Measurements from ENCODE around the gene ABCA10. TPM values are rescaled to one million over a fixed set of nuclear protein-coding genes. Genes with fewer than 3 reads are reported as not detected.

The ABCA10 gene
- total and polyA plus RNA-seq, 2 of the 13 experiments (the other 11 are each of a cell fraction or from before 2014, with no cell fraction given), result 0.02 to 0.08 TPM

DNA sequence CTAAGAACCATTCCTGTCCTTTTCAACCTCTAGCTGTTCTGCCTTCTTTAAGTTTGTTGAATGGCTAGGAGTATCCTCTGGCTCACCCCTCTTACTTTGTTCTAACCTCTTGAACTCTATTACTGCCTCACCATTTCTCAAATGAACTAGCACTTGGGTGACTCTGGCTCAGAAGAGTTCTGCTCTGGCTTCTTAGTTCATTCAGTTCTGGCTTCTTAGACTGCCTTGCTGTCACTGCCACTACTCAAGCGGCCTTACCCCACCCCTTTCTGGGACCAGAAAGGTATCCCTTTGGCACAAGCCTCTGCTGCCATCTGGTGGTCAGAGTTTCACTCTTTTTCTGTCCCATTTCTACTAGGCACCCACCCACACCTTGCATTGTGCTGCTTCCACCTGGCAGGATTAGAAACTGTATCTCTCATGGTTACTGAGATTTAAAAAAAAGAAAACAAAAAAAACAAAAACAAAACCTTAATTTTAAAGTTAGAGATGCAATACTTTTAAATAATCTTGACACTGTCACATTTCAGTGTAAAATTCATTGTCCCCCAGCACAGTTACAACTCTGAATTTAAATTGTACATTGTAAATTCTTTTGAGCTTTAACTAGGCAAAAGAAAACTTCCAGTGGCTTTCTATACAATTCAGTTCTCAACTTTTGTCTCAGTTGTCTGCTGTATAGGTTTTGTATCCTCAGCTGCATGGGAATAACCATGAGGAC, 6.9 kb upstream of the ABCA10 start (continued):
- no peak for TF ChIP-seq HMG20B (CRISPR knock-in tag; conservative IDR thresholded peaks at IDR 0.05)
- no peak for TF ChIP-seq ZNF724P (CRISPR knock-in tag; IDR thresholded peaks at IDR 0.05; ENCODE audit: borderline replicate concordance)
- no peak; a peak in 1 of 4 replicates for TF ChIP-seq KLF16 (CRISPR knock-in tag; IDR thresholded peaks at IDR 0.05)
- no peak for TF ChIP-seq STAT5B (CRISPR knock-in tag; IDR thresholded peaks at IDR 0.05)
- TF ChIP-seq, protein P1, sequence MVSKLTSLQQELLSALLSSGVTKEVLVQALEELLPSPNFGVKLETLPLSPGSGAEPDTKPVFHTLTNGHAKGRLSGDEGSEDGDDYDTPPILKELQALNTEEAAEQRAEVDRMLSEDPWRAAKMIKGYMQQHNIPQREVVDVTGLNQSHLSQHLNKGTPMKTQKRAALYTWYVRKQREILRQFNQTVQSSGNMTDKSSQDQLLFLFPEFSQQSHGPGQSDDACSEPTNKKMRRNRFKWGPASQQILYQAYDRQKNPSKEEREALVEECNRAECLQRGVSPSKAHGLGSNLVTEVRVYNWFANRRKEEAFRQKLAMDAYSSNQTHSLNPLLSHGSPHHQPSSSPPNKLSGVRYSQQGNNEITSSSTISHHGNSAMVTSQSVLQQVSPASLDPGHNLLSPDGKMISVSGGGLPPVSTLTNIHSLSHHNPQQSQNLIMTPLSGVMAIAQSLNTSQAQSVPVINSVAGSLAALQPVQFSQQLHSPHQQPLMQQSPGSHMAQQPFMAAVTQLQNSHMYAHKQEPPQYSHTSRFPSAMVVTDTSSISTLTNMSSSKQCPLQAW (CRISPR knock-in tag; IDR thresholded peaks at IDR 0.05), result peak; percentile 76
- no peak for TF ChIP-seq ZNF768 (CRISPR knock-in tag; IDR thresholded peaks at IDR 0.05)
- no peak for TF ChIP-seq ZNF230 (CRISPR knock-in tag; IDR thresholded peaks at IDR 0.05)
- TF ChIP-seq ZNF275 (CRISPR knock-in tag; IDR thresholded peaks at IDR 0.05; ENCODE audit: borderline replicate concordance), result no peak
- TF ChIP-seq ZNF501 (CRISPR knock-in tag; IDR thresholded peaks at IDR 0.05), result peak; percentile 80
- 0 out of 2 replicates have a peak, but pooled peaks have one; percentile 27 for TF ChIP-seq ZNF234 (CRISPR knock-in tag; conservative IDR thresholded peaks at IDR 0.05)
- TF ChIP-seq ZNF124 (CRISPR knock-in tag; IDR thresholded peaks at IDR 0.05), result 0 out of 2 replicates have a peak, but pooled peaks have one; percentile 65
- TF ChIP-seq, protein P2, sequence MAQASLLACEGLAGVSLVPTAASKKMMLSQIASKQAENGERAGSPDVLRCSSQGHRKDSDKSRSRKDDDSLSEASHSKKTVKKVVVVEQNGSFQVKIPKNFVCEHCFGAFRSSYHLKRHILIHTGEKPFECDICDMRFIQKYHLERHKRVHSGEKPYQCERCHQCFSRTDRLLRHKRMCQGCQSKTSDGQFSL (CRISPR knock-in tag; IDR thresholded peaks at IDR 0.05), result 0 out of 2 replicates have a peak, but pooled peaks have one; percentile 41
- TF ChIP-seq ONECUT2 (CRISPR knock-in tag; IDR thresholded peaks at IDR 0.05), result no peak
- peak; percentile 86 for TF ChIP-seq IRF2 (CRISPR knock-in tag; IDR thresholded peaks at IDR 0.05)
- TF ChIP-seq FOXK2 (IDR thresholded peaks at IDR 0.05), result no peak
- TF ChIP-seq ZNF773 (CRISPR knock-in tag; IDR thresholded peaks at IDR 0.05; ENCODE audit: borderline replicate concordance), result no peak
- no peak for TF ChIP-seq MBD4 (IDR thresholded peaks at IDR 0.05; ENCODE audit: borderline replicate concordance, low read length)
- no peak for TF ChIP-seq MTF2 (CRISPR knock-in tag; IDR thresholded peaks at IDR 0.05; ENCODE audit: borderline replicate concordance)
- TF ChIP-seq SALL1 (CRISPR knock-in tag; IDR thresholded peaks at IDR 0.05), result peak; percentile 89
- TF ChIP-seq, protein P3, sequence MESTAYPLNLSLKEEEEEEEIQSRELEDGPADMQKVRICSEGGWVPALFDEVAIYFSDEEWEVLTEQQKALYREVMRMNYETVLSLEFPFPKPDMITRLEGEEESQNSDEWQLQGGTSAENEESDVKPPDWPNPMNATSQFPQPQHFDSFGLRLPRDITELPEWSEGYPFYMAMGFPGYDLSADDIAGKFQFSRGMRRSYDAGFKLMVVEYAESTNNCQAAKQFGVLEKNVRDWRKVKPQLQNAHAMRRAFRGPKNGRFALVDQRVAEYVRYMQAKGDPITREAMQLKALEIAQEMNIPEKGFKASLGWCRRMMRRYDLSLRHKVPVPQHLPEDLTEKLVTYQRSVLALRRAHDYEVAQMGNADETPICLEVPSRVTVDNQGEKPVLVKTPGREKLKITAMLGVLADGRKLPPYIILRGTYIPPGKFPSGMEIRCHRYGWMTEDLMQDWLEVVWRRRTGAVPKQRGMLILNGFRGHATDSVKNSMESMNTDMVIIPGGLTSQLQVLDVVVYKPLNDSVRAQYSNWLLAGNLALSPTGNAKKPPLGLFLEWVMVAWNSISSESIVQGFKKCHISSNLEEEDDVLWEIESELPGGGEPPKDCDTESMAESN (CRISPR knock-in tag; conservative IDR thresholded peaks at IDR 0.05), result no peak
- TF ChIP-seq ZNF598 (CRISPR knock-in tag; IDR thresholded peaks at IDR 0.05; ENCODE audit: borderline replicate concordance), result no peak
- no peak for TF ChIP-seq FOXP1 (IDR thresholded peaks at IDR 0.05)
- no peak for TF ChIP-seq FOXP1 (CRISPR knock-in tag; IDR thresholded peaks at IDR 0.05)
- TF ChIP-seq ESRRA (CRISPR knock-in tag; IDR thresholded peaks at IDR 0.05; ENCODE audit: low read depth), result no peak
- TF ChIP-seq NBN (conservative IDR thresholded peaks at IDR 0.05), result no peak
- no peak for TF ChIP-seq XBP1 (CRISPR knock-in tag; IDR thresholded peaks at IDR 0.05)
- TF ChIP-seq KMT2B (CRISPR knock-in tag; IDR thresholded peaks at IDR 0.05), result peak; percentile 67; the same call in 1 of the 2 replicates
- no peak for TF ChIP-seq HIVEP1 (CRISPR knock-in tag; IDR thresholded peaks at IDR 0.05)
- TF ChIP-seq MZF1 (CRISPR knock-in tag; IDR thresholded peaks at IDR 0.05; ENCODE audit: borderline replicate concordance), result no peak
